IPS DF 19.7 (cell line): ENCODE measurements around the gene NUP210L.
"Not testable (repeated sequence)": the region's sequence is repeated elsewhere in the genome, so short reads cannot be mapped to it uniquely, and the experiment has no call there.

Experiments
- DNase-seq: peaks from one replicate; pipeline ENCODE4 v3.0.0-alpha.2; 2013; ENCODE audit warnings: low read depth, low spot score

Gene NUP210L

GRCh38 chr1:154100141-154100540, 54.7 kb downstream of the NUP210L start:
- DNase-seq: not testable (repeated sequence)

DNA sequence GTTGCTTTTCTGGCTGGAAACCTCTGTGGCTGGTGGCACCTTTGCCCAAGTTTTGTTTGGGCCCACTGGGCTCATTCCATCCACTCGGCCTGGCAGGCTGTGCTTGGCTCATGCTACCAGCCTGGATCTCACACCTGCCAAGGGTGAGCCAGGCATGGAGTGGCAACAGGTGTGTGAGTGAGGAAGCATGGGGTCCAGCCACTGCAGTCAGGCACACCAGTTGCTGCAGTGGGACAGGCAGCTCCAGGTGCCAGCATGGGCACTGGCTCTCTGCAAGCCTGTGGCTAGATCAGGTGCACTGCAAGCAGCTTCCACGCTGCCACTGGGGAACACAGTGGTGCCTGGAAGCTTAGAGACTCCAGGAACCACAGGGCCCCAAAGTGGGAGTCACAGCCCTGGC, 57.0 kb downstream of the NUP210L start:
- no peak for DNase-seq

DNA sequence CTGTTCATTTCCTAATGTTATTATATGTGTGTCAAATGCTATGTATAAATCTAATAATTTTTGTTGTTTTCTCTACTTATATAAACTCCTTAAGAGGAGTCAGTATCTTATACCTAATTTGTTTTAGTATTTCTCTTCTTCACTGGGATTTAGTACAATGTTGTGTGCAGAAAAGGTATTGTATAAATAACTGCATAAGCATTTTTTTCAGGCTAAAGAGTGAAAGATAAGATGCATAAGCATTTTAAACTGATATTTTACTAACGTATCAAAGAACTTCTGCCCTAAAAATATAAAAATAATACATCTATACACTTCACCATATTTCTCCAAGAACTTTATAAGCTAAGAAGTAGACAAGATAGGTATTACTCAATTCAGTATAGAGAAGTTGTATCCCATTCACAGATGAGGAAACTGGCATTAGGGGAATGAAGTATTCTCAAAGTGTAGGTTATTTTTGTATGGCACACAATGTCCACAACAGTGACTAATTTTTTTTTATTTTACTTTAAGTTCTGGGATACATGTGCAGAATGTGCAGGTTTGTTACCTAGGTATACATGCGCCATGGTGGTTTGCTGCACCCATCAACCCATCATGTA, 59.3 kb downstream of the NUP210L start:
- no peak for DNase-seq

DNA sequence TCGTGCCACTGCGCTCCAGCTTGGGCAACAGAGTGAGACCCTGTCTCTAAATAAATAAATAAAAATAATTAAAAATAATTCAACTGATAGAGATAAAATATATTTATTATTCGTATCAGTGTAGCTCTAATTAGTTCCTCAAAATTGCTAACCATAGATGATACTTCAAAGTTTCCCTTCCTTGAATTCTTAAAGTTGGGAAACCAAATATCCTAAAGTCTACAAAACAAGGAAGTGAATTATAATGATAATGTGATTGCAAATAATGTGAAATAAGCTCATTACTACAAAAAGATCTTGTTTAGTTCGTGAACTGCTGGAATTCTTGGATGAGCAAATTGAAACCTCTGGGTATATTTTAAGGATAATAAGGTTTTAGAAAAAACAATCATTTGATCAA, 60.5 kb downstream of the NUP210L start:
- no peak for DNase-seq

DNA sequence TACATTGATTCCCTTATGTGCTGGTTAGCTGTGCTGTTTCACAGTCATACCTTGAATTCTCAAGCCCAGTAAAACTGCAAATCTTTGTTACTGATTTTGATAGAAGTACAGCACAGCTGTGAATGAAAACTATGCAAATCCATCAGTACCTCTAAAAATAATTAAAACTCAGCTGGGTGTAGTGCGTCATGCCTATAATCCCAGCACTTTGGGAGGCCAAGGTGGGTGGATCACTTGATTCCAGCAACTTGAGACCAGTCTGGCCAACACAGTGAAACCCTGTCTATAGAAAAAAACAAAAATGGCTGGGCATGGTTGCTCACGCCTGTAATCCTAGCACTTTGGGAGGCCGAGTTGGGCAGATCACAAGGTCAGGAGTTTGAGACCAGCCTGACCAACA, 61.2 kb downstream of the NUP210L start:
- DNase-seq: no peak

- no peak for DNase-seq
Measured at GRCh38 chr1:154091706-154092105, 63.2 kb downstream of the NUP210L start.

GRCh38 chr1:154087574-154087973, 67.3 kb downstream of the NUP210L start:
- no peak for DNase-seq

DNA sequence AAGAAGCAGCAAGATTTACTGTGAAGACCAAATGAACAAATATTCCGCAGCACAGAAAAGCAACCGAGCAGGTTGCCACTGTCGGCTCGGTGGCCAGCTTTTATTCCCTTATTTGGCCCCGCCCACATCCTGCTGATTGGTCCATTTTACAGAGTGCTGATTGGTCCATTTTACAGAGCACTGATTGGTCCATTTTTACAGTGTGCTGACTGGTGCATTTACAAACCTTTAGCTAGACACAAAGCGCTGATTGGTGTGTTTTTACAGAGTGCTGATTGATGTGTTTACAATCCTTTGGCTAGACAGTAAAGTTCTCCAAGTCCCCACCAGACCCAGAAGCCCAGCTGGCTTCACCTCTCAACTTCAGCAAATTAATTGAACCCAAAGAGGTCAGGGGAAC, 71.8 kb downstream of the NUP210L start:
- not testable (repeated sequence) for DNase-seq

- no peak for DNase-seq
Measured at GRCh38 chr1:154081386-154082126, 73.3 kb downstream of the NUP210L start.

- no peak for DNase-seq
Measured at GRCh38 chr1:154076413-154076812, 78.5 kb downstream of the NUP210L start.

- no peak for DNase-seq
Measured at GRCh38 chr1:154075746-154076145, 79.1 kb downstream of the NUP210L start.

DNA sequence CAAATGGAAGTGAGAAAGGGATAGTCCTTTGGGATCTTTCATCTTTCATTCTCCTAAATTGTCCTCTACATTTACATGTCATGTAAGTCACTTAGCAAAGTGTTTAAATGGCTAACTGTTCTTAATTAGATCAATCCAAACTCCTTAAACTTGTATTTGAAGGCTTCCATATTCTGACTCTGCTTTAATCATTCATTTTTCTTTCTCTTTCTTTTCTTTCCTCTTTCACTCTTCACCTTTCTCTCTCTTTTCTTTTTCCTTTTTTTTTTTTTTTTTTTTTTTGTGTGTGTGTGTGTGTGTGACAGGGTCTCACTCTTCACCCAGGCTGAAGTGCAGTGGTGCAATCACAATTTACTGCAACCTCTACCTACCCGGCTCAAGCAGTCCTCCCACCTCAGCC, 92.6 kb downstream of the NUP210L start:
- no peak for DNase-seq

GRCh38 chr1:154047436-154047835, 107.4 kb downstream of the NUP210L start:
- not testable (repeated sequence) for DNase-seq

- not testable (repeated sequence) for DNase-seq
Measured at GRCh38 chr1:154033697-154034096, 121.2 kb downstream of the NUP210L start.

DNA sequence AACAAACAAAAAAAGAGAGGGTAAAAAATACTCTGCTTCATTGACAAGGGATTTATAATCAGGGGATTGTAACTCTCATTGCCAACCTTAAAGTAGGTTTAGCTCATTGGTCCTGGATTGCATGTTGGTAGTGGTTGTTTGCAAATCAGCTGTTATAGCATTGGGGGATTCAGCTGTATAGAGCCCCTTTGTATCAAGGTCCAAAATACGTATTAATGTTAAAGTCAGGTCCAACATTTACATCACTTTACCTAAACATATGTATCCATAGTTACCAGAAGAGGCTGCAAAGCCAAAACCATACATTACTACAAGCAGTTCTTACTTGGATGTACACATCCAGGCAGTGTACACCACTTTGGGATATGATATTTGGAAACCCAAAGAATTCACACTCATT, 134.9 kb downstream of the NUP210L start:
- no peak for DNase-seq

DNA sequence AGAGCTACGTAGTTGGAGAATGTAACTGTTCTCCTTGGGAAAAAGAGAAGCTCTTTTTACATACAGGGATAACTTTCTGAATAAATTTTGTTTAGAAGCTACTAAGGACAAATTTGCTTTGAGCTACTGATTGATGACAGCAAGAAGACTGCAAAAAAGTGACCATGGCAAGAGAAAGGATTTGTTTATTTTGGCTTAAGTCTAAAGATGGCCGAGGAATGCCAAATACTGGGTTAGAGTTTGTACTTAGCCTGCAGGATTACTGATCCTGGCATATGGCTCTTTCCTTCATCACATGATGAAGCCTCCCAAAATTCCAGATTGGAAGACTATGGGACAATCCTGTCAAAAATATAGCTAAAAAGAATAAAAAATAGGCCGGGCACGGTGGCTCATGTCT, 135.6 kb downstream of the NUP210L start:
- no peak for DNase-seq

DNA sequence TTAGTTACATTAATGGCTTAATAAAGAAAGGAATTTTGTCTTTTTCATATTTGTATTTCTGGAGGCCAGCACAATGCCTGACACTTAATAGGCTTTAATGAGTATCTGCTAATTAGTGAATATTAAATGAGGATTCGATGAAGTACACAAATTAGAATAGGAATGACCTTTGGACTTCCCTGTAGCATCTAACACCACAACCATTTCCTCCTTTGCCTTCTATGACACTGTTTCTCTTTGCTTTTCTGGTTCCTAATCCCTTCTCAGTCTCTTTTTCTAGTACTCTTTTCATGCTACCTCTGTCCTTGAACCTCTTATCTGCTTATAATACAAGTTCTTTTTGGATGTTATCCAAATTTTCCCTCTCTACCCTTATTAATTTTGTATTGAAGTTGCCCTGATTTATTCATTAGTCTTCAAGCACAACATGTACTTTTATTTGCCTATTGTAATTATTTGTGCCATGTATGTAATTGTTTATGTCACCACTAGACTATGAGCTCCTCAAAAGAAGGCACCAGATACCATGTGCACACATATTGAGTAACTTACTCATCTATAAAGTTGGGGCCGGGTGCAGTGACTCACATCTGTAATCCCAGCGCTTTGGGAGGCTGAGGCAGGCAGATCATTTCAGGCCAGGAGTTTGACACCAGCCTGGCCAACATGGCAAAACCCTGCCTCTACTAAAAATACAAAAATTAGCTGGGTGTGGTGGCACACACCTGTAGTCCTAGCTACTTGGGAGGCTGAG, 140.5 kb downstream of the NUP210L start:
- no peak for DNase-seq

DNA sequence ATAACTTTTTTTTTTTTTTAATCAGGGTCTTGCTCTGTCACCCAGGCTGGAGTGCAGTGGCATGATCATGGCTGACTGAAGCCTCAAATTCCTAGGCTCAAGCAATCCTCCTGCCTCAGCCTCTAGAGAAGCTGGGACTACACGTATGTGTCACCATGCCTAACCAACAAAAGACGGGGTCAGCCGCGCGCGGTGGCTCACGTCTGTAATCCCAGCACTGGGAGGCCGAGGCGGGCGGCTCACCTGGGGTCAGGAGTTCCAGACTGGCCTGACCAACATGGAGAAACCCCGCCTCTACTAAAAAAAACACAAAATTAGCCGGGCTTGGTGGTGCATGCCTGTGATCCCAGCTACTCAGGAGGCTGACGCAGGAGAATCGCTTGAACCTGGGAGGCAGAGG, 142.3 kb downstream of the NUP210L start:
- DNase-seq: not testable (repeated sequence)

GRCh38 chr1:154012129-154012528, 142.7 kb downstream of the NUP210L start:
- no peak for DNase-seq

GRCh38 chr1:154006136-154006535, 148.7 kb downstream of the NUP210L start:
- no peak for DNase-seq

GRCh38 chr1:154000420-154000819, 154.5 kb downstream of the NUP210L start:
- no peak for DNase-seq

DNA sequence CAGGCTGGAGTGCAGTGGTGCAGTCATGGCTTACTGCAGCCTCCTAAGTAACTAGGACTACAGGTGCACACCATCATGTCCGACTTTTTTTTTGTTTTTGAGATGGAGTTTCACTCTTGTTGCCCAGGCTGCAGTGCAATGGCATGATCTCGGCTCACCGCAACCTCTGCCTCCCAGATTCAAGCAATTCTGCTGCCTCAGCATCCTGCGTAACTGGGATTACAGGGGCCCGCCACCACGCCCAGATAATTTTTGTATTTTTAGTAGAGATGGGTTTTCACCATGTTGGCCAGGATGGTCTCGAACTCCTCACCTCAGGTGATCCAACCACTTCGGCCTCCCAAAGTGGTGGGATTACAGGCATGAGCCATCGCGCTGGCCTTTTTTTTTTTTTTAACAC, 158.0 kb downstream of the NUP210L start:
- DNase-seq: not testable (repeated sequence)

GRCh38 chr1:153995640-153996039, 159.2 kb downstream of the NUP210L start:
- DNase-seq: no peak
